Activated CD4-positive, CD25-positive, alpha-beta regulatory T cell (primary cell): ENCODE measurements around the gene ABCC1.
"Not testable (repeated sequence)": the region's sequence is repeated elsewhere in the genome, so short reads cannot be mapped to it uniquely, and the experiment has no call there.

ENCODE experiments used
- DNase-seq, 4 experiments: peaks; one replicate each; lab custom pipeline; 2025; lab: John Stamatoyannopoulos, UW

ABCC1 gene

GRCh38 chr16:15949210-15950160, at the start of gene ABCC1:
Gene ABCC1 (plus strand): TSS chr16:15949616. CDS start chr16:15949752, 136 bp downstream.
- peak; percentile 13 to 52 (median 34) for DNase-seq

- DNase-seq = no peak
Measured at GRCh38 chr16:15900357-15900756, 49.1 kb upstream of the ABCC1 start.

GRCh38 chr16:15900901-15901500, 48.4 kb upstream of the ABCC1 start:
- DNase-seq = no peak

GRCh38 chr16:15903960-15904359, 45.5 kb upstream of the ABCC1 start:
- DNase-seq = no peak

- no peak for DNase-seq
Measured at GRCh38 chr16:15906439-15906838, 43.0 kb upstream of the ABCC1 start.

- no peak for DNase-seq
Measured at GRCh38 chr16:15907863-15908478, 41.4 kb upstream of the ABCC1 start.

- DNase-seq = no peak
Measured at GRCh38 chr16:15911198-15911597, 38.2 kb upstream of the ABCC1 start.

GRCh38 chr16:15913046-15913698, 36.2 kb upstream of the ABCC1 start:
- no peak for DNase-seq

GRCh38 chr16:15915555-15916081, 33.8 kb upstream of the ABCC1 start:
- no peak for DNase-seq

GRCh38 chr16:15916323-15916722, 33.1 kb upstream of the ABCC1 start:
- DNase-seq = no peak

- not testable (repeated sequence) for DNase-seq
Measured at GRCh38 chr16:15918314-15918713, 31.1 kb upstream of the ABCC1 start.

GRCh38 chr16:15919331-15919730, 30.1 kb upstream of the ABCC1 start:
- DNase-seq = no peak

- DNase-seq = no peak
Measured at GRCh38 chr16:15924996-15925395, 24.4 kb upstream of the ABCC1 start.

- DNase-seq = no peak
Measured at GRCh38 chr16:15925631-15926030, 23.8 kb upstream of the ABCC1 start.

GRCh38 chr16:15928261-15929104, 20.9 kb upstream of the ABCC1 start:
- DNase-seq = no peak

GRCh38 chr16:15932939-15933338, 16.5 kb upstream of the ABCC1 start:
- DNase-seq = no peak

GRCh38 chr16:15933781-15934180, 15.6 kb upstream of the ABCC1 start:
- no peak for DNase-seq

- no peak for DNase-seq
Measured at GRCh38 chr16:15934991-15935390, 14.4 kb upstream of the ABCC1 start.

- DNase-seq = not testable (repeated sequence)
Measured at GRCh38 chr16:15936809-15937208, 12.6 kb upstream of the ABCC1 start.

GRCh38 chr16:15942931-15943690, 6.3 kb upstream of the ABCC1 start:
- no peak for DNase-seq
